AG09309 (cell line): Measurements from ENCODE around the gene MICAL3.

ENCODE experiments used
- DNase-seq: peaks from one replicate; pipeline ENCODE4 v3.0.0-alpha.2; 2010; ENCODE audit warnings: low read depth
- H3K4me3 ChIP-seq: 2 replicates; pipeline ENCODE4 v1.5.1; 2011; ENCODE audit warnings: mild to moderate bottlenecking, low read depth, low read length, moderate library complexity; ENCODE audit not compliant: control insufficient read depth
- TF ChIP-seq, protein P1 (sequence below): IDR thresholded peaks from 2 replicates; pipeline ENCODE4 v1.5.1; 2011; ENCODE audit warnings: mild to moderate bottlenecking, low read depth, low read length, inconsistent platforms; ENCODE audit not compliant: insufficient read depth, control insufficient read depth; ENCODE audit errors: missing control alignments

MICAL3 gene

DNA sequence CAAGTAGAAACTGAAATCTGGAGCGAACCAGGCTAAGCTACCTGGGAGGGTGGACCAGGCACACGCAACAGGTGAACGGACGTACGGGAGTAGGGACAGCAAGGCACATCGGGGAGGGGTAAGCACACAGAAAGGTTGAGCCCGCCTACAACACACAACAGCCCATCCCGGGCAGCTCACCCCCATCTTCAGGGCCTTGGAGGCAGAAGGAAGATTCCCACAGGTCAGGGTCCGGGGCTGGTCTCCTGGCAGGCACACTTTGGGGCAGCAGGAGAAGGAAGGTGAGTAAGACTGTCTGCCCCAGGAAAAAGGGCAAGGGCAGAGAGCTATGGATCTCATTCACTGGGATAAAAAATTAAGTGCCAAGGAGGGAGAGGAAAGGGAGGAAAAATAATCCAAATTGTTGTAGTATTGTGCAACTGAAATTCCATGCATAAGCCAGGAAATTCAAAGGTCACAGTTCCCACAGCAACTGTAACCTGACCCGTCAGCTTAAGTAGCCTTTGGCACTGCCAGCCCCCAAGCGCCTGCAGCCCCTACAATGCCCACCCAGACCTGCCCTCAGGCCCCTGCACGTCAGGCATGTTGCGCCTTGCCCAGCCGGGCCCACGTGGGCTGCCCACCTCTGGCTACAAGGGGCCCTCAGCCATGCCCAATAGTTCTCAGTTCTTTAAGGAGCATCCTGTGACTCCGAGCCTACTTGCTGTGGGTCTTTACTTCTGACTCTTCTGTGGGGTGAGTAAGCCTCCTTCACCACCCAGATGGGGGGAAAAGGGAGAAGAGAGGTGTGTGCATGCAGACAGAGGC lies 51.8 kb downstream of the MICAL3 start:
- H3K4me3 ChIP-seq = no peak overlapping the region
- no peak for DNase-seq
- TF ChIP-seq, protein P1, sequence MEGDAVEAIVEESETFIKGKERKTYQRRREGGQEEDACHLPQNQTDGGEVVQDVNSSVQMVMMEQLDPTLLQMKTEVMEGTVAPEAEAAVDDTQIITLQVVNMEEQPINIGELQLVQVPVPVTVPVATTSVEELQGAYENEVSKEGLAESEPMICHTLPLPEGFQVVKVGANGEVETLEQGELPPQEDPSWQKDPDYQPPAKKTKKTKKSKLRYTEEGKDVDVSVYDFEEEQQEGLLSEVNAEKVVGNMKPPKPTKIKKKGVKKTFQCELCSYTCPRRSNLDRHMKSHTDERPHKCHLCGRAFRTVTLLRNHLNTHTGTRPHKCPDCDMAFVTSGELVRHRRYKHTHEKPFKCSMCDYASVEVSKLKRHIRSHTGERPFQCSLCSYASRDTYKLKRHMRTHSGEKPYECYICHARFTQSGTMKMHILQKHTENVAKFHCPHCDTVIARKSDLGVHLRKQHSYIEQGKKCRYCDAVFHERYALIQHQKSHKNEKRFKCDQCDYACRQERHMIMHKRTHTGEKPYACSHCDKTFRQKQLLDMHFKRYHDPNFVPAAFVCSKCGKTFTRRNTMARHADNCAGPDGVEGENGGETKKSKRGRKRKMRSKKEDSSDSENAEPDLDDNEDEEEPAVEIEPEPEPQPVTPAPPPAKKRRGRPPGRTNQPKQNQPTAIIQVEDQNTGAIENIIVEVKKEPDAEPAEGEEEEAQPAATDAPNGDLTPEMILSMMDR = no peak

DNA sequence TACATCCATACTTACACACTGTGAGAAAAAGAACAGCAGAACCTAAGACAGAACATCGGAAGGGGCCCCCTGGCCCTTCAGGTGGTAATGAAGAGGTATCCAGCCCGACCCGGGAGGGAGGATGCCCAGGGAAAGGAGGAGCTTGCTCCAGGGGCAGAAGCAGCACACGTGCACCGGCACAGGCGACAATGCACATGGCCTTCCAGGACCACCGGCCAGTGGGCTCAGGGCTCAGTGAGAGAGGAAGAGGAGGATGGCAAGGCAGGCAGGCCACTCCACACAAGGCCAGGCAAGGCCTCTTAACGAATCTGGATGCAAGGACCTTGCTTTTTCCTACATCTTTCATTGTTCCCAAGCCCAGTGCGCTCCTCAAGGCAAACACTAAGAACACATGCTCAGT lies 52.6 kb downstream of the MICAL3 start:
- no peak for DNase-seq
- no peak overlapping the region for H3K4me3 ChIP-seq
- TF ChIP-seq, protein P1 = no peak

DNA sequence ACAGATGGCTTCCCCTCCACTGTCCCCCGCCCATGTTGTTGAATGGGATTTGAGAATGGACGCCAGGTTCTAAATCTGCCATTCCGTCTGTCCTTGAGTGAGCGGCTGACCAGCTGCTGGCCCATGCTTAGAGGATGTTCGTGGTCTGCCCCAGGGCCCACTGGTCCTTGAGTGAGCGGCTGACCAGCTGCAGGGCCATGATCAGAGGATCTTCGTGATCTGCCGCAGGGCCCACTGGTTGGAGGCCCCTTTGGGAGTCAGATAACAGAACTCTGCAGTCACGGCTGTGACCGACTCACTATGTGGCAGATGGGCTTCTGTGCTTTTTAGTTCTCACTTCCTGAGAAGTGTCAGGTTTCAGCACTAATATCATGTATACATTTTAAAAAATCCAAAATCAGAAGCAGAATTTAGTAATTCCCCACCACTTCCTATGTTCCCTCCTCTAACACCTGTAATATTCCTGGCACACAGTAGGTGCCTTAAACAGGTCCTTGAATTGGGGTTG lies 54.1 kb downstream of the MICAL3 start:
- TF ChIP-seq, protein P1 = no peak
- no peak for DNase-seq
- H3K4me3 ChIP-seq = no peak overlapping the region

DNA sequence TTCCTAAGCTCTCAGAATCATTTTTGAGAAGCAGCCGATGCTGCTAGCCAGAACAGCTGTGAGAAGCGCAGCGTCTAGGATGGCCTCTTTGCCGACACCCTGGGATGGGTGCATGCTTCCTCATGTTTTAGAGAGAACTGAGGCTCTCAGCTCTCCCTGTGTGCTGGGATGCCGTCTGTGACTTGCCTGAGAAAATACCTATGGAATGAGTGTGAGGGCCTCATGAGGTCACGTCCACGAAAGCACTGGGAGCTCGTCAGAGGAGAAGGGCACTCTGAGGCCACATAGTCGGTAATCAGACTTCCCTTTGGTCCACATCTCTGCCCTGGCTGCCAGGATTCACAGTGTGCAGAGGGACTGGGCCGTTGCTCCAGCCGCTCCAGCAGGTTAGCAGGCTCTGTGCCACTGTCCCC lies 54.7 kb downstream of the MICAL3 start:
- TF ChIP-seq, protein P1 = no peak
- peak; percentile 69 for DNase-seq
- H3K4me3 ChIP-seq = no peak overlapping the region

DNA sequence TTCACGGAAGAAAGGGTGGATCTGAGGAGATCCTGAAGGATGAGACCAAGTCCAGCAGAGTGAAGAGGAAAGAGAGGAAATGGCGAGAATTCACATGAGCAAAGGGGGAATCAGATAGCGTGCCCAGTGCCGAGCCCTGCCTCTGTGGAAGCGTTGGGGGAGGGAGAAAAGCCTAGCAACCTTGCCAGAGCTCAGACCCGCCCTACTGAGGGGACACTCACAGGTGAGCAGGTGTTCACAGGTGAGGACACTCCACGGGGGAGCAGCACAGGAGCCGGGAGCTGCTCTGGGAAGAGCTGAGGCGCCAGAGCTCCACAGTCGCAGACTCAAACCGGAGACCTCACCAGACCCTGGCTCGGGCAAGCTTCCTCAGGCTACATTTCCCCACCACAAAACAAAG lies 56.2 kb downstream of the MICAL3 start:
- H3K4me3 ChIP-seq = no peak overlapping the region
- TF ChIP-seq, protein P1 = no peak
- no peak for DNase-seq

DNA sequence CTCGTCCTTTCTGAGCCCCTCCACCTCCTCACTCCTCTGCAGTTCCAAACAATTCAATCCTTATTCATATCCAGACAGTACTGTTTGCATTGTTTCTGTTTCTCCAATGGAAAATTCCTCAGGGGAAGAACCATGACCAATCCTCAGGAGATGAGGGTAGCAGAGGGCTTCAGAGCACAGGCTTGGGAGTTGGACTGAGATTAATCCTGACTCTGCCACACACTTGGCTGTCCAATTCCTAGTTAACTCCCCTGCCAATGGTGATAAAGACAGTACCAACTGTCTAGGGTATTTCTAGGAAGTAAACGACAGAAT lies 58.0 kb downstream of the MICAL3 start:
- H3K4me3 ChIP-seq = no peak overlapping the region
- no peak for DNase-seq
- TF ChIP-seq, protein P1 = no peak
